ENCODE measurements around the gene MIPOL1.

DNA sequence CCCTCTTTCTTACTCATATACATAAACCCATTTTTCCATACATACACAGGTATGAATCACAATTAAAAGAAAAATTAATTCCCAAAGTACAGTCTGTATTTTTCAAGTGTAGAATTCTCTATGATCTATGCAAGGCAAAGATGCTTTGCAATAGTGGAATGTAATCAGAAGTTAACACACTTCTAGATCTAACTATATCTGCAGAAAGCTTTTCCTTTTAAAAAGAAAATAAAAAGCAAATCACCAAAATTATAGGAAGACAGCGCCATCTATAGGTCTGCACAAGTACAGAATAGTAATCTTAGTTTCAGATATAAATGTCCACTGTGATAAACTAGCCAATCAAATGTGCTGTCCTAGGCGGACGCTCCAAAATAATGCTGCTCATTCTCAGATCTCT, 47.3 kb upstream of the MIPOL1 start:
- TF ChIP-seq, protein P1, sequence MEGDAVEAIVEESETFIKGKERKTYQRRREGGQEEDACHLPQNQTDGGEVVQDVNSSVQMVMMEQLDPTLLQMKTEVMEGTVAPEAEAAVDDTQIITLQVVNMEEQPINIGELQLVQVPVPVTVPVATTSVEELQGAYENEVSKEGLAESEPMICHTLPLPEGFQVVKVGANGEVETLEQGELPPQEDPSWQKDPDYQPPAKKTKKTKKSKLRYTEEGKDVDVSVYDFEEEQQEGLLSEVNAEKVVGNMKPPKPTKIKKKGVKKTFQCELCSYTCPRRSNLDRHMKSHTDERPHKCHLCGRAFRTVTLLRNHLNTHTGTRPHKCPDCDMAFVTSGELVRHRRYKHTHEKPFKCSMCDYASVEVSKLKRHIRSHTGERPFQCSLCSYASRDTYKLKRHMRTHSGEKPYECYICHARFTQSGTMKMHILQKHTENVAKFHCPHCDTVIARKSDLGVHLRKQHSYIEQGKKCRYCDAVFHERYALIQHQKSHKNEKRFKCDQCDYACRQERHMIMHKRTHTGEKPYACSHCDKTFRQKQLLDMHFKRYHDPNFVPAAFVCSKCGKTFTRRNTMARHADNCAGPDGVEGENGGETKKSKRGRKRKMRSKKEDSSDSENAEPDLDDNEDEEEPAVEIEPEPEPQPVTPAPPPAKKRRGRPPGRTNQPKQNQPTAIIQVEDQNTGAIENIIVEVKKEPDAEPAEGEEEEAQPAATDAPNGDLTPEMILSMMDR (IDR thresholded peaks at IDR 0.05; ENCODE audit: insufficient read depth, low read length, poor library complexity, severe bottlenecking), result peak; percentile 49
- TF ChIP-seq EZH2phosphoT487 (conservative IDR thresholded peaks at IDR 0.05; ENCODE audit: low read length), result no peak

All from SU-DHL-6 (cell line).